ENCODE data around the gene SLMAP.

Gene SLMAP

DNA sequence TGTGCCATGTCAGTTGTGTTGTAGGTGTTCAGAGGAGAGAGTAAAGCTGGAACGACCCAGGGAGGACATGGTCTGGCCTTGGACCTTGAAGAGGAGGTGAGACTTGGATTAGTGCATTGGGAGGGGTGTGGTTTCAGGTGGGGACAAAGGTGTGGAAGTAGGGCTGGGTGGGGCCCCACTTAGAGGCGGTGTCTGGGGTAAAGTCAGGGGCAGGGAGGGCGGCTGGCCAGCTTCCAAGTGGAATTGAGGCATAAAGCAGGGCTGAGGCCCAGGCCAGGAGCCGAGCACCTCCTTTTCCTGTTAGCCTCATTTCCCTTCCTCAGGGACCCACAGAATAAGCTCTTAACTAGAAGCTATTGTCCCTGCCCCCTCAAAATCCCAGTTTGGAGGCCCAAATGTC is 215.9 kb downstream of the SLMAP start:
- no peak for DNase-seq

DNA sequence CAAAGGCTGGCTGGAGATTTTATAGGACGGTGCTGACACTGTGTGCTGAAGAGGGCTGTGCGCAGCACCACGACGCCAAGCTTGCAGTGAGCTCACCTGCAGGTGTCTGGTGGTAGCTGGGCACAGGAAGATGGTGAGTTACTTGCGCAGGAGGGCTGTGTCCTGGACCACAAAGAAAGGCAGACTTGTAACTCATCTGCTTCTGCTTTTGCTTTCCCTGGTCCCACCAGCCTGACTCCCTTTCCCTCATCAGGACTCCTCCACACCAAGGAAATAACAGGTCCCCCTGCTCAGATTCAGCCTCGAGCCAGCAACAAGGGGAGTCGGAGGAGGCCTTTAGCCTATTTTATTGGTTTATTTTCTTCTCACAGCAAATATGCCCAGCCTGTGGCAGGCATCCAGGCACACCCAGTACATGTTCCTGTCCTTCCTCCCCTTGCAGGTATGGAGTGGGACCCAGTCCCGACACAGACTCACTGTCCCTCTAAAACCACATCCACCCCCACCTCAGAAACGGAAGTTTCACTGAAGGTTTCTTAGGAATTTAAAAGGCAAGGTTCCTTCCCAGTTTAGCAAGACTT is 216.5 kb downstream of the SLMAP start:
- no peak for DNase-seq

DNA sequence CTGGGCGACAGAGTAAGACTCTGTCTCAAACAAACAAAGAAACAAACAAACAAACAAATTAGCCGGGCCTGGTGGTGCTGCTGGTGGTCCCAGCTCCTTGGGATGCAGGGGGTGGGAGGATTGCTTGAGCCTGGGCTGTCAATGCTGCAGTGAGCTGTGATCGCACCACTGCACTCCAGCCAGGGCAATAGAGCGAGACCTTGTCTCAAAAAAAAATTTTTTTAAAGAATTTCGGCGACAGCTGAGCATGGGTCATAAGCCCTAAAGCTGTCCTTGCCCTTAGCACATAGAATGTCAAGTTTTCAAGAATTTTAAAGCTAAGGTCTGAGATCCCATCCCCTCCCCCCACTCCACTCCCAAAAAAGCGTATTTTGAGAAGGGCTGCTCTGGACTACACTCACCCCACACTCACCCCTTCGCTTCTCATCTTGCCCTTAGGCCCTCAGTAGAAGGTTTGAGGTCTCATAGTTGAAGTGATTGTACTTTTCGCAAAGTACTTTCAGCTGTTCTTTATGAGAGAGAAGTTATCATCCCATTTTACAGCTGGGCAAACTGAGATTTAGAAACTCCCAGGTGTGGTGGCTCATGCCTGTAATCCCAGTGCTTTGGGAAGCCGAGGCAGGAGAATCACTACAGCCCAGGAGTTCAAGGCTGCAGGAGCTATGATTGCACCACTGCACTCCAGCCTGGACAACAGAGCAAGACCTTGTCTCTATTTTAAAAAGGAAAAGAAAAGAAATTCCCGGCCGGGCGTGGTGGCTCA is 217.8 kb downstream of the SLMAP start:
- DNase-seq = no peak

DNA sequence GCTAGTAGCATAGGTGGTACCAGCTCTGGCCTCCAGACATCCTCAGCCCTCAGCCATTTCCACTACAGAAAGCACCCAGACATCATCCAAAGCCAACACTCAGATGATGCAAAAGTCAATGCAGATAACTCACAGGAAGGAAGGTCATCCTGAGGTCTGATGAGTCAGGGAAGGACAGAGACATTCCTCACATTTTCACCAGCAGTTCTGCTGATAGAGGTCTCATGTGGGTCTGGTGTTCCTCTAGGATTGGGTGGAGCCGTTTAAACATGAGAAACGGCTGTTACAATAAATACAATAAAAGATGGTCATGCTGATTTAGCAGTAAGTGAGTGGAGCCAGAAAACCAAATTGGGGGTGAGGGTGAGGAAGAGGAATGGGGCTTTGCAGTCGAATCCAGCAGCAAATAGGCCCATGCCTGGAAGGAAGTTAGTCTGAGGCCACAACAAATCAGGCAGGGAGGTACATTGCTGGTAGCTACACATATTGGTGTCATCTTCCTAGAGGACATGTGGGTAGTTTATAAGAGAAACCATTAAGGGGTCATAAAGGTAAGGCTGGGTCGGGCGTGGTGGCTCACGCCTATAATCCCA is 218.8 kb downstream of the SLMAP start:
- DNase-seq = no peak

DNA sequence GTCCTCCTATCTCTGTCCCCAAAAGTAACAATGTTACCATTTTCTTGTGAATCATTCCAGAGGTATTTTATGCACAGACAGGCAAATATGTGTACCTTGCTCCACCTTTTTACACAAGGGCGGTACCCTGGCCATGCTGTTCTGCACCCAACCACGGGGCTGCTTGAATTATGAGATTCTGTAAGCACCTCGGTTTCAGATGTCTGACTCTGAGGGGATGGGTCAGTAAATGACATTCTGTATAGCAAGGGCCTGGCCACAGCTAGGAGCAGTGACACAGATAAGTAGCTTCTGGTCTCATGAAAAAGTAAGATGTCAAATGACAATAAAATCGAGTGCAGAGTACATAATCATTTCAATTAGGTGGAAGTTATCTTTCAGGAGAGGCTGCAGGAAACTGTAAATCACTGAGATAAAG is 221.7 kb downstream of the SLMAP start:
- DNase-seq = no peak

DNA sequence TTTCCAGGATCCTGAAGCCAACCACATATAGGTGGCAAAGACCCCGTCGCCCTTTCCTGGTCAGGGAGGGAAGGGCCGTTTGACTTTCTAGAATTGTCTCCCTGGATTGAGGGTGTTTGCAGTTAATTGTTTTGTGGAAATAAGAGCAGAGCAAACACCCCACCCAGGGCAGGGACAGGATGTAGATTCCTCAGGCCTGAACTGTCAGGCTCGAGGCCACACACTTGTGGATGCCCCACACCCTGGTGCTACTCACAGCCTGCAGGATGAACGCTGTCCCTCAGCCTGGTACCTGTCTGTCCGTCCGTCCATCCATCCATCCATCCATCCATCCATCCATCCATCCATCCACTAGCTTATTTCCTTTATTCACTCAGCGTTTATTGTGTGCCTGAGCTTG is 222.2 kb downstream of the SLMAP start:
- no peak for DNase-seq

Measured in activated CD4-positive, alpha-beta T cell treated with anti-CD3 and anti-CD28 coated beads, Interleukin-2, Interleukin-6, amounts not matched to agents 100 ng/mL and 50 ng/mL, durations not matched to agents 16 hours and 8 hours (primary cell).